Kasumi-1 (cell line): ENCODE data around the gene LMO1.
A peak's percentile ranks its signal among the peaks of the same experiment; 100 is the strongest.

Source experiments
- DNase-seq, 2 experiments: peaks; one replicate each; lab custom pipeline; 2025; lab: John Stamatoyannopoulos, UW

The LMO1 gene

DNA sequence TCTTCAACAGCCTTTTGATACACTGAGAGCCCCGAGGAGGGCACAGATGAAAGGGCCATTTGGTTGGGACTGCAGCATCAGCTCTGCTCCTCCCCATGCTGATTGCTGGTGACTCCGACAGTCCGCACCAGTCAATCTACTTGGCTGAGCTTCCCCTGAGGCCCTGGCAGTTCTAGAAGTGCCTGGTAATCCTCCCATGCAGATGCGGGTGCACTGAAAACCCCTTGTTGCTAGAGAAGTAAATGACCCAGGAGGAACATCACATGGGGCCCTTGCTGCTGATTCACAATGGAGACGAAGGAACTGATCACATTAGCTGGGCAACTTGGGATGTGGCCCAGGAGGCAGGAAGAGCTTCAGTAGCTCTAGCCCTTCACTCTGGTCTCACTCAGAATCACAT is 59.7 kb downstream of the LMO1 start:
- no peak for DNase-seq

DNA sequence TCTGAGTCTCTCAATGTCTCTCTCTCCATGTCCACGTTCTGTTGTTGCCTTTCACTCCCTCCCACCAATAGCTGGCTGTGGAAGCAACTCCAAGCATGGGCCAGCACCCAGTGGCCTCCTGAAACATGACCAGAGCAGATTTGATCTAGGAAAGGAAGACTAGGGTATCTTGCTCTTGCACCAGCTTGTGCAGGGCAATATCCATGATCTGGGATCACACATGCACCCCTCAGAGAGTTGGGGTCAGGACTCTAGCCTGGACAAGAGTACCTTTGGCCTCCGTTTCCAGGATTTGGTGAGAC is 60.3 kb downstream of the LMO1 start:
- DNase-seq, result no peak

- DNase-seq, result no peak
Measured at GRCh38 chr11:8202516-8203413, 60.9 kb downstream of the LMO1 start.

DNA sequence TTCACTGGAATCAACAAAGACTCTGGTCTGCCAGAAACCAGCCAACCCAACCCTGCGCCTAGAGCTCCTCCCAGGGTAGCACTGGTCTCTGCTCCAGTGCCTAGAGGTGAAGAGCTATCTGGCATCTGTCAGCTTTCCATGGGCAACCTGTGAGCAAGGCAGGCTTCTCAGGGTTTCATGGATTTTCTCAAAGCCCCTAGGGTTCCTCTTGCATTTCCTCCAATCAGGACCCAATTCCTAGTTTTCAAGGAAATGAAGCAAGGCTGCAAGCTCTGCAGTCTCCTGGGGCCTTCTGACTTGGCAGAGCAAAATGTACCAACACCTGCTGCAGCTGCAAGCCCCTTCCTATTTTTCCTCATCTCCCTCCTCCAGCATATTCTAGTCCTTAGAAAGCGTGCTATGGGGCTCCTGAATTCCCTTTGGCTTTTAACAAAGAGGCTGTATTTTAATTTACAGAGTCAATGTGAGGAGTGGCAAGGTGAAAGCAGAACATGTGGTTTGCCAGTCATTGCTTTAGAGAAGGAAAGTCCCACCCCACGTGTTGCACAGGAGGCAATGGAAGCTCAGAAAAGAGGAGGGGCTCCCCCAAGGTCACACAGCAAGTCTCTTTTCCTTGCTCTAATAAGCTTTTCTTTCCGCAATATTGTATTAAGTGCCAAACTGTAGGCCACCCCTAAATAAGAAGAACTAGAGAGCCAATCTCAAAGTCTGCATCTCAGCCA is 61.9 kb downstream of the LMO1 start:
- peak; percentile 25 to 35 for DNase-seq

DNA sequence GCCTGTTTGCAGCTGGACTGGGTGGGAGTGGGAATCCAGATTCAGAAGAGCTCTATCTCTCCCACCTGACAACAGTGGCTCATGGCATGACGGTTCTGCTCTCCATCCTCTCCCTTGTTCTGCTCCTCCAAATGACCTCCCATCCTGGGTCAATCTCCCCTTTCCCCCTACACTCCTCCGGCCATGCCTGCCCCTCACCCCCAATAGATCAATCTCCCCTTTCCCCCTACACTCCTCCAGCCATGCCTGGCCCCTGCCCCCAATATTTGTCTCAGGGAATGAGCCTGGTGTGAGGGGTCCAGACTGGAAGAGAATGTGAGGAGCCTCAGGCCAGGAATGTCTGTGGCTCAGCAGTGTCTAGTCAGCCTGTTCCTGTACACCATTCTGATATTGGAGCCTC is 64.0 kb downstream of the LMO1 start:
- DNase-seq, result no peak

GRCh38 chr11:8196749-8197148 is 66.9 kb downstream of the LMO1 start:
- no peak for DNase-seq

DNA sequence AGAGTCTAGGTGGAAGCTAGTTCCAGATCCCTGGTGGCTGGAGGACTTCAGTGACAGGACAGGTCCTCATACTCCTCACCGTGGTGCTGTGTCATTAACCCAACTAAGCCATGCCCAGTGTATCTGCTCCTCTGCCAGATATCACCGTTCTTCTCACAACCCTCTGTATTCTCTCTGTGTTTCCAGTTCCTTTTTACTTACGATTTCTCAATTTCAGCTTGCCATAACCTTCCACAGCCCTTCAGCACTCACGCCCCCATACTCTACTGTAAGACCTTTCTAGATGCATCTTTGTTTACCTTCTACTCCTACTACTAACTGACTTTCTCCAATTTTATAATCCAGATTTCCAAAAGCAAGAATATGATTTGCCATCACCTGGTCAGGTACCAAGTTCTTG is 68.7 kb downstream of the LMO1 start:
- DNase-seq, result no peak

- DNase-seq, result no peak
Measured at GRCh38 chr11:8192896-8193209, 70.8 kb downstream of the LMO1 start.

- DNase-seq, result peak; percentile 50 to 63
Measured at GRCh38 chr11:8192016-8192895, 71.4 kb downstream of the LMO1 start.

GRCh38 chr11:8190431-8190830 is 73.2 kb downstream of the LMO1 start:
- DNase-seq, result no peak

DNA sequence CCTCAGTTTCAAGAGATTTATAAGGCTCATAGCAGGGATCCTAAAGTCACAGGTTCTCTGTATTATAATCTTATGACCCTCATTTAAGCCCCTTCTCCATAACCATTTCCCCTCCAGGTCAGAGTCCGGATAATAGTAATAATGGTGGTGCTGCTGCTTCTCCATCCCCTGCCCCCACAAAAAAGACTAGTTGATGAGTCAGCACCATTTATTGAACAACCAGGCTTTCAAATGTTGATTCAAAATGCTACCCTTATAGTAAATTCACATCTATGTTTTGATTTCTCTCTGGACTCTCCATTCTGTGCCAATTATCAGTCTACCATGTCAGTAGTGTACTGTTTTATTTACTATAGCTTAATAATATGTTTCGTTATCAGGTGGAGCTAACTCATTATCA is 77.2 kb downstream of the LMO1 start:
- DNase-seq, result no peak

DNA sequence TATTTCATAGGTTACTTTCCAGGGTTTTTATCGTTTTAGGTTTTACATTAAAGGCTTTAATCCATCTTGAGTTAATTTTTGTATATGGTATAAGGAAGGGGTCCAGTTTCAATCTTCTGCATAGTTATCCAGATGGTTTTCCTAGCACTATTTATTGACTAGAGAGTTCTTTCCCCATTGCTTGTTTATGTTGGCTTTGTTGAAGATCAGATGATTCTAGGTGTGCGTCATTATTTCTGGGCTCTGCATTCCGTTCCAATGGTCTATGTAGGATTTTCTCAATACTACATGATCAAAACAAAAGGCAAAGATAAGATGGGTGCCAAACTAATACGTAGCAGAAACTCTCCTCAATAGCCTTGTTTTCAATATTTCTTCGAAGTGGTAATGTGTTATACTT is 80.6 kb downstream of the LMO1 start:
- DNase-seq, result no peak

- no peak for DNase-seq
Measured at GRCh38 chr11:8180469-8180868, 83.2 kb downstream of the LMO1 start.

GRCh38 chr11:8178297-8178696 is 85.4 kb downstream of the LMO1 start:
- no peak for DNase-seq

DNA sequence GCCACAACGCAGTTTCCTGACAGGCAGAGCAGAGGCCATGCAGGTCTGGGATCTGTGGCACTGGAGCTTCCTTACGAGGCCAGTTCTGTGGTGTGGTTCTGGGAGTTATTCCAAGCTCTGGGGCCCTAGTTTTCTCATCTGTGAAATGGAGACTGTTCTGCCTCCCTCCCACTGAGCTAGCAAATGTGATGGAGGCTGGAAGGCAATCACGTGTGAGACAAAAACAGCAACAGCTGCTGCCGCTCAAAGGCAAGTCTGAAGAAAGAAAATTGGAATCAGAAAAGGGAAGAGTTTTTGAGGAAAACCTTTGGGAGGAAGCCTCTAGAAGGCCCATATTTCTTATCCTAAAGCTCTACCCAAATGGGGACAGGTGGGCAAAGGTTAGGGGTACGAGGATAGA is 86.5 kb downstream of the LMO1 start:
- DNase-seq, result no peak
